Panc1 (cell line): ENCODE measurements around the gene MYADM. TPM values are rescaled to one million over a fixed set of nuclear protein-coding genes. Genes with fewer than 3 reads are reported as not detected.
A peak's percentile ranks its signal among the peaks of the same experiment; 100 is the strongest.

Experiments
- ATAC-seq: fragments of 200-7000 bp; cut with Tn5 transposase; 2 replicates; pipeline ENCODE4 v1.9.1; 2020; ENCODE audit warnings: mild to moderate bottlenecking, moderate library complexity
- BruUV-seq: library from RNA; stranded (reverse); fragments of 400-500 nt; replicated peaks from 2 replicates; lab custom pipeline; 2021; lab: Mats Ljungman, UMichigan
- CTCF ChIA-PET: fragments of 300-600 bp; sonication (Branson Sonifier 250); formaldehyde crosslinking; loops from one replicate; lab custom pipeline; 2022; ENCODE audit warnings: antibody characterized with exemption; lab: Charles Lee
- POLR2A ChIA-PET: fragments of 300-600 bp; sonication (Branson Sonifier 250); formaldehyde crosslinking; loops from one replicate; lab custom pipeline; 2022; ENCODE audit warnings: antibody characterized with exemption; lab: Charles Lee
- DNase-seq: peaks from one replicate; pipeline ENCODE4 v3.0.0-alpha.2; 2010; ENCODE audit warnings: low read depth, low spot score
- H3K27ac ChIP-seq: 2 replicates; pipeline ENCODE4 v1.5.1; 2011; ENCODE audit warnings: mild to moderate bottlenecking, low read length, inconsistent platforms
- H3K27me3 ChIP-seq: fragments of 200-500 bp; sonication (Bioruptor generic); 2 replicates; pipeline ENCODE4 v1.6.0; 2014; ENCODE audit warnings: low read length, inconsistent platforms; ENCODE audit not compliant: control insufficient read depth, insufficient read depth
- H3K36me3 ChIP-seq: fragments of 200-500 bp; sonication (Bioruptor generic); 2 replicates; pipeline ENCODE4 v1.5.1; 2014; ENCODE audit warnings: inconsistent platforms, mild to moderate bottlenecking, low read length, moderate library complexity; ENCODE audit not compliant: control insufficient read depth, insufficient read depth
- H3K4me1 ChIP-seq: 2 replicates; pipeline ENCODE4 v1.5.1; 2011; ENCODE audit warnings: inconsistent platforms, mild to moderate bottlenecking, low read length, moderate library complexity; ENCODE audit not compliant: control insufficient read depth, insufficient read depth
- H3K4me3 ChIP-seq, 2 experiments: 2 replicates each; pipeline ENCODE4 v1.5.1; 2011 to 2012; ENCODE audit warnings: low read depth in 2 of 2, low read length in 2 of 2, mild to moderate bottlenecking in 2 of 2, inconsistent platforms in 1 of 2, moderate library complexity in 1 of 2
- H3K9me3 ChIP-seq: fragments of 200-500 bp; sonication (Bioruptor generic); 2 replicates; pipeline ENCODE4 v1.5.1; 2014; ENCODE audit warnings: low read depth, mild to moderate bottlenecking, inconsistent platforms, low read length, moderate library complexity; ENCODE audit not compliant: control insufficient read depth, insufficient read depth
- CTCF ChIP-seq: fragments of 450-650 bp; IDR thresholded peaks from 2 replicates; pipeline ENCODE4 v1.5.1; 2017; ENCODE audit warnings: mild to moderate bottlenecking
- POLR2AphosphoS5 ChIP-seq: IDR thresholded peaks from 2 replicates; pipeline ENCODE4 v1.6.1; 2012; ENCODE audit warnings: mild to moderate bottlenecking, low read depth, low read length, moderate library complexity
- REST ChIP-seq, 2 experiments: IDR thresholded peaks; 2 replicates each; pipeline ENCODE4 v1.6.1; 2011 to 2012; ENCODE audit warnings: low read depth in 2 of 2, control low read depth in 1 of 2, low read length in 1 of 2, mild to moderate bottlenecking in 1 of 2, moderate library complexity in 1 of 2; ENCODE audit not compliant: insufficient read depth in 1 of 2
- SIN3A ChIP-seq: IDR thresholded peaks from 2 replicates; pipeline ENCODE4 v1.6.1; 2012; ENCODE audit warnings: low read depth, mild to moderate bottlenecking, low read length, moderate library complexity, borderline replicate concordance; ENCODE audit not compliant: insufficient read depth
- TCF7L2 ChIP-seq: IDR thresholded peaks from 2 replicates; pipeline ENCODE4 v1.6.1; 2011; ENCODE audit warnings: mild to moderate bottlenecking, low read depth, low read length, inconsistent platforms
- in situ Hi-C: cut with HindIII; loops from 2 replicates; pipeline ENCODE4 v1.10.0; 2016; ENCODE audit warnings: low sequenced_read_pairs, low pct_unique_long_range_greater_than_20kb
- intact Hi-C: fragments of 100-400 bp; cut with micrococcal nuclease; formaldehyde crosslinking; loops from one replicate; pipeline ENCODE4 v1.10.0; 2022; ENCODE audit not compliant: unreplicated experiment
- total RNA-seq: library from RNA; stranded (reverse); gene quantifications from one replicate; pipeline ENCODE4 v1.2.1, GENCODE V29; 2021; ENCODE audit not compliant: unreplicated experiment

Gene MYADM
- total RNA-seq, 1 experiment from 2014 or later: 469 TPM

DNA sequence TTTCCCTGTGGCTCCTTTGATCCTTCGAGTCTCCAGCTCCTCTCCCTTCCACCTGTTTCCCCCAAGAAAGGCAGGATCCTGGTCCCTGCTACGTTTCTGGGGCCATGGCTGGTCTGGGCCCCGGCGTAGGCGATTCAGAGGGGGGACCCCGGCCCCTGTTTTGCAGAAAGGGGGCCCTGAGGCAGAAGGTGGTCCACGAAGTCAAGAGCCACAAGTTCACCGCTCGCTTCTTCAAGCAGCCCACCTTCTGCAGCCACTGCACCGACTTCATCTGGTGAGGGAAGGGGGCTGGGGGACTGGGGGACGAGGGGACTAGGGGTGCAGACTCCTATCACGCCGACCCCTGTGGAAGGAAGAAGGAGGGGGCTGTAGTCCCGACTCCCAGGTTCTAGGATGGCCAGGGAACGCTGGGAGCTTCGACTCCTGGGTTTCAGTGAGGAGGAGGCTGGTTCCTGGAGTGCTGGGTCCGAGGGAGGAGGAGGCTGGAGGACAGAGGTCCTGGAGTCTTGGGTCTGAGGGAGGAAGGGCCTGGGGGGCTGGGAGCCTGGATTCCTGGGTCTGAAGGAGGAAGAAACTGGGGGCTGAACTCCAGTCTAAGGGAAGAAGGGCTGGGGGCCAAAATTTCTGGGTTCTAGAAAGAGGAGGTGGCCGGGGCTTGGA lies 14.8 kb downstream of the MYADM start:
- H3K4me3 ChIP-seq: peak overlapping the region; percentile 51 to 73
- POLR2A ChIA-PET: interaction anchor here (0.7 to 0.8 kb wide), 2 partner anchors 12 to 171 kb away, joined by 9 to 20 read pairs; no protein-coding TSS in a partner anchor

More for the DNA sequence above, 14.8 kb downstream of the MYADM start:
- CTCF ChIA-PET: interaction anchor here (1.1 to 2.7 kb wide), 2 partner anchors 120 to 148 kb away, joined by 3 to 11 read pairs; no protein-coding TSS in a partner anchor
- Histone ChIP-seq H3K36me3 (no peaks in the 10 kb centered on the region), H3K9me3 (no peaks in the 10 kb centered on the region), H3K27ac (peak overlapping the region; percentile 62; the same call in 1 of the 2 replicates), H3K4me1 (peaks cover 24% of the 10 kb centered on the region), H3K27me3 (no peaks in the 10 kb centered on the region)
- ATAC-seq (no peak), DNase-seq (no peak)
- BruUV-seq: no TSS peak
- in situ Hi-C loops: no loop called here
- intact Hi-C loops: no loop called here
- TF ChIP-seq TCF7L2: no peak
- TF ChIP-seq CTCF: no peak; the same call in 1 of the 2 replicates
- no peak for TF ChIP-seq REST (IDR thresholded peaks at IDR 0.05; ENCODE audit: insufficient read depth in 1 of 2, low read depth in 2 of 2, low read length in 1 of 2)
- TF ChIP-seq POLR2AphosphoS5: no peak
- no peak for TF ChIP-seq SIN3A
